ENCODE data around the gene SLC12A9.

DNA sequence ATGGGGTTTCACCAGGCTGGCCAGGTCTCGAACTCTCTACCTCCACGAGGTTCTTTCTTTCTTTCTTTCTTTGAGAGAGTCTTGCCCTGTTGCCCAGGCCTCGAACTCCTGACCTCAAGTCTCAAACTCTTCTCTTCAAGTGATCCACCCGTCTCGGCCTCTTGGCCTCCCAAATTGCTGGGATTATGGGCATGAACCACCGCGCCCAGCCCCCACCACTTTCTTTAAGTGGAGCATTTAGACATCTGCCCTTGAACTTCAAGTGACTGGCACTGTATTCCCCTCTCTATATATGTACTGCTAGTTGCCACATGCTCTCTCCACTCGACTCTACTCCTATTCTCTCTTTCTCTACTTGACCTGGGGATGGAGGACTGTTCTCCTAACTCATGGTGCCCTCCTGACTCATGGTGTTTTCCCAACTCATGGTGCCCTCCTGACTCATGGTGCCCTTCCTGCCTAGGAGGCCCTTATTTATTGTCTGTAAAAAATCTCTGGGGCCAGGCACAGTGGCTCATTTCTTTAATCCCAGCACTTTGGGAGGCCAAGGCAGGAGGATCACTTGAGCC, 62.5 kb downstream of the SLC12A9 start:
- TF ChIP-seq, protein P1, sequence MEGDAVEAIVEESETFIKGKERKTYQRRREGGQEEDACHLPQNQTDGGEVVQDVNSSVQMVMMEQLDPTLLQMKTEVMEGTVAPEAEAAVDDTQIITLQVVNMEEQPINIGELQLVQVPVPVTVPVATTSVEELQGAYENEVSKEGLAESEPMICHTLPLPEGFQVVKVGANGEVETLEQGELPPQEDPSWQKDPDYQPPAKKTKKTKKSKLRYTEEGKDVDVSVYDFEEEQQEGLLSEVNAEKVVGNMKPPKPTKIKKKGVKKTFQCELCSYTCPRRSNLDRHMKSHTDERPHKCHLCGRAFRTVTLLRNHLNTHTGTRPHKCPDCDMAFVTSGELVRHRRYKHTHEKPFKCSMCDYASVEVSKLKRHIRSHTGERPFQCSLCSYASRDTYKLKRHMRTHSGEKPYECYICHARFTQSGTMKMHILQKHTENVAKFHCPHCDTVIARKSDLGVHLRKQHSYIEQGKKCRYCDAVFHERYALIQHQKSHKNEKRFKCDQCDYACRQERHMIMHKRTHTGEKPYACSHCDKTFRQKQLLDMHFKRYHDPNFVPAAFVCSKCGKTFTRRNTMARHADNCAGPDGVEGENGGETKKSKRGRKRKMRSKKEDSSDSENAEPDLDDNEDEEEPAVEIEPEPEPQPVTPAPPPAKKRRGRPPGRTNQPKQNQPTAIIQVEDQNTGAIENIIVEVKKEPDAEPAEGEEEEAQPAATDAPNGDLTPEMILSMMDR (conservative IDR thresholded peaks at IDR 0.05; ENCODE audit: low read length) = no peak
- no peak for TF ChIP-seq EZH2phosphoT487 (IDR thresholded peaks at IDR 0.05; ENCODE audit: borderline replicate concordance)

Data from Loucy (cell line).